Right renal pelvis (tissue), 4 donors: ENCODE measurements around the gene ANKDD1B. TPM values are rescaled to one million over a fixed set of nuclear protein-coding genes. Genes with fewer than 3 reads are reported as not detected.

ENCODE experiments used
- DNase-seq, 4 donors: peaks; one replicate each; pipeline ENCODE4 v3.0.0-alpha.2; 2013; ENCODE audit warnings: low read depth in 4 of 4, low spot score in 3 of 4, missing footprints in 1 of 4
- polyA plus RNA-seq, 4 donors: library from polyadenylated mRNA; unstranded; fragments of 120-200 nt; gene quantifications; one replicate each; pipeline ENCODE4 v1.2.1, GENCODE V29; 2013; ENCODE audit not compliant: insufficient read length in 4 of 4

ANKDD1B gene
- polyA plus RNA-seq, 4 donors = 4.6 to 6.2 (median 5.4) TPM

GRCh38 chr5:75656311-75657003 lies 45.2 kb downstream of the ANKDD1B start:
- DNase-seq = peak in 1 of 4 donors; percentile 38

GRCh38 chr5:75659791-75660450 lies 48.7 kb downstream of the ANKDD1B start:
- no peak for DNase-seq

DNA sequence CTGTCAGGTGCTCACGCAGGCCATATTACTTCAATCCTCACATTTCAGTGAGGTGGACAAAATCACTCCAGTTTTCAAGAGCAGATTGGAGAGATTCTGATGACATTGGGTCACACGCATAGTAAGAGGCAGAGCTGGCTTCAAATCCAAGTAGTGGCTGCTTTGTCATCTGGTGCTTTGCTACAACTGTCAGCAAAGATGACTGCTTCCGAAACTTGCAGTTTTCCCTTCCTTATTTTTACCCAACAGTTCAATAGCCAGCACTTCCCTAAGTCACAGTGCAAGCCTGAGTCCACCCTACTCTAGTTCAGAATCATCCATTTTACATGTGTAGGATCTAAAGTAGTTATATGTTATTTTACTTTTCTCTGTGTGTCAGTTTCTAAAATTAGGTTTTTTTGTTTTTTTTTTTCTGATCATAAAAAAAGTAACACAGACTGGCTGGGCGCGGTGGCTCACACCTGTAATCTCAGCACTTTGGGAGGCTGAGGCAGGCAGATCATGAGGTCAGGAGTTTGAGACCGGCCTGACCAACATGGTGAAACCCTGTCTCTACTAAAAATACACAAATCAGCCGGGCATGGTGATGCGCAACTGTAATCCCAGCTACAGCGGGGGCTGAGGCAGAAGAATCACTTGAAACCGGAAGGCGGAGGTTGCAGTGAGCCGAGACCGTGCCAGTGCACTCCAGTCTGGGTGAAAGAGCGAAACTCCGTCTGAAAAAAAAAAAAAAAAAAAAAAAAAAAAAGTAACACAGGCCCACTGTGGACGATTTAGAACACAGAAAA lies 49.6 kb downstream of the ANKDD1B start:
- no peak for DNase-seq

DNA sequence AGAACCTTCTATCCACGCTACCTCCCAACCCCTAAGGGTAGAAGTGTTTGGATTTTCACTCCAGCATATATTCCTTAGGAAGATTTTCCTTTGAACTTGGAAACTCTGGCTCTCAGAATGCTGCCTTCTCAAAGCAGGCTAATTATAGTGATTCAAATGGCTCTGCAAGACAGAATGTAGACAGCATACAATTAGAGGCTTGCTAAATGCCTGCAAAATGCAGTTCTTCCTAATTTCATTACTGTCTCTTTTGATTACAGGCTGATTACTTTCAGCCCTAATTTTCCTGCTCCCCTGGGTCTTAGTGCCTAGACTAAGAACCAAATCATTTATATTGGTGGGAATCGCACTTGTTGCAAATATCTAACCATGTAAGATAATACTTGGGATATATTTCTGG lies 50.8 kb downstream of the ANKDD1B start:
- DNase-seq = no peak

GRCh38 chr5:75663579-75664284 lies 52.5 kb downstream of the ANKDD1B start:
- no peak for DNase-seq

DNA sequence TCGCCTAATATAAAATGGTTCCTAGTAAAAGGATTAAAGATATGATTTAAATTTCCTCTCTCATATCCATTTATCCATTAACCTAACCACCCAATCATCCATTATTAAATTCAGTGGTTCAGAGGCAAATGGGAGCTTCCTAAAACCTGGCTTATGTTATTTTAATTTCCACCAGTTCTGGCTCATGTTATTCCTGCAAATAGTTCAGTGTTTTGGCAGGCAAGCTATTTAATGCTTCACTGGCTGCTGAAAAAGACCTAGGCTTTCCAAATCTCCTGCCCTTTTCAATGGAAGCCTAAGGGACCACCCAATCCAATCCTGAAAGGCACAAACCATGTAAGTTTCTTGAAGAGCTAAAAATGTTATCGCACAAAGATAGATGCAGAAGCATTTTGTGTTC lies 53.7 kb downstream of the ANKDD1B start:
- no peak for DNase-seq

- DNase-seq = no peak
Measured at GRCh38 chr5:75666801-75667200, 55.5 kb downstream of the ANKDD1B start.

DNA sequence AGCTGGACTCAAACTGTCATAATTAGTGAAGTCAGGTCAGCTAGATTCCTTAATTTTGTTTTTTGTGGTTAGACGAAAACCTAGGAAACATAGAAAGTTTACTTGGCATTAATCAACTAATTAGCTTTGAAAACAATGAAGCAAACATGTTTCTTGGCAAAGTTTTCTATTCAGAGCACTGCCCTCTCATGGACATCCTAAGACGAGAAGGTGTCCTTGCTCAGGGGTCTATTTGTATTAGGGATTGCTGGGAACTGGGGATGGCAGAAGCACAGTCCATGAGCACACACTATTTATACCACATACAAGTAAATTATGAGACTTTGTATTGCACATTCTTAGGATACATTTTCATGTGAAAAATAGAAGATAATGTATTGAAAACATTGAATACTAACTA lies 56.3 kb downstream of the ANKDD1B start:
- no peak for DNase-seq

- no peak for DNase-seq
Measured at GRCh38 chr5:75668445-75668844, 57.2 kb downstream of the ANKDD1B start.

- no peak for DNase-seq
Measured at GRCh38 chr5:75668977-75669689, 57.9 kb downstream of the ANKDD1B start.

- peak in 2 of 4 donors; percentile 31 to 59 for DNase-seq
Measured at GRCh38 chr5:75670577-75670976, 59.3 kb downstream of the ANKDD1B start.

GRCh38 chr5:75671506-75671905 lies 60.3 kb downstream of the ANKDD1B start:
- no peak for DNase-seq

GRCh38 chr5:75672616-75673015 lies 61.4 kb downstream of the ANKDD1B start:
- no peak for DNase-seq

- no peak for DNase-seq
Measured at GRCh38 chr5:75675783-75676182, 64.5 kb downstream of the ANKDD1B start.

- no peak for DNase-seq
Measured at GRCh38 chr5:75677607-75678006, 66.4 kb downstream of the ANKDD1B start.

DNA sequence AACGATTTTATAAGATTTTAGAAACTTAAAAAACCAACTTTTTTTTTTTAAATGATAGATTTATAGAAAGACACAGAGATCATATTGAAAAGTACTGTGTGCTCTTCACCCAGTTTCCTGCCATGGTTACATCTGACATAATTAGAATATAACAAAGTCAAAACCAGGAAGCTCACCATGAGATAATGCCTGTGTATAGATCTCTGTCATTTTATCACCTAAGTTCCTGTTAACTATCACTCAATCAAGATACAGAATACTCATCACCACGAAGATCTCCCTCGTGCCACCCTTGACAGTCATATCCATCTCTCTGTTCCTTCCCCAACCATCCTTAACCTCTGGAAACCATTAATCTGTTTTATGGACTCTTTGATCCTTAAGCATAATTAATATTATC lies 66.9 kb downstream of the ANKDD1B start:
- no peak for DNase-seq

GRCh38 chr5:75681125-75681830 lies 70.0 kb downstream of the ANKDD1B start:
- peak in 3 of 4 donors; percentile 15 to 35 (median 30) for DNase-seq

DNA sequence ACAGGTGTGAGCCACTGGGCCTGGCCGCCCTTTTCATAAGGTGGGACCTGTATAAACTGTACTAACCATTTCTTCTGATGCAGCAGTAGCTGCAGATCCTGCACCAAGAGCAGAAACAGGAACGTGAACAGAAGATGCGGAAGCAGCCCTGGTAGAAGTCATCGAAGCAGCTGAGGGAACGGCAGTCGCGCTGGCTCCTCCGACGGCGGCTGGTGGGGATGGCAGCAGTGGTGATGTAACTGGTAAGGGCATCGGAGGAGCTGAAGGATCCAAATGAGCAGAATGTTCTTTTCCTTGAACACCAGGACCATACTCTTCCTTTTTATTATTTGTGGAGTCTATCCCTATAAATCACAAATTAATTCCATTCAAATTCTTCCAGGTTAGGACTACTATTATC lies 73.9 kb downstream of the ANKDD1B start:
- DNase-seq = no peak

- DNase-seq = no peak
Measured at GRCh38 chr5:75686480-75686879, 75.2 kb downstream of the ANKDD1B start.

DNA sequence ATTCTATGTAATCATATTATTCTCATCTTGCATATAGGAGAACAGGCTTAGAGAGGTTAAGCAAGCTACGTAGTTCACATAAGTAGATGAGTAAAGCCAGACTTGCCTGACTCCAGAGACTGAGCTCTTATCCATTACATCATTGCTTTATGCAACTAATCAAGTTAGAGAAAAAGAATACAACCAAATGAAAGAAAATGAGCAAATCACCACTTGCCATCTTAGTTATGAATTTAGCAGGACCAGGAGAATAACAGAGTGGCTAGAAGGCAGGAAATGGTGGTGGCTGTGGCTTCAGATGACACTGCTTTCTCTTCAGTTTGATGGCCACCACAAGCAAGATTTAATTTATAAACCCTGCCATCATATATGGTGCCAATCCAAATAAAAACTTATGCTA lies 79.4 kb downstream of the ANKDD1B start:
- DNase-seq = no peak
